SK-N-SH treated with all-trans-retinoic acid at 6 μM for 48 hours (cell line): ENCODE measurements around the gene CCR6.

Experiments
- ARNTL ChIP-seq: fragments of 450-650 bp; formaldehyde crosslinking; IDR thresholded peaks from 2 replicates; pipeline ENCODE4 v1.5.0; 2020; ENCODE audit warnings: low read depth, mild to moderate bottlenecking, moderate library complexity, borderline replicate concordance
- CREB5 ChIP-seq: fragments of 250-450 bp; sonication (Bioruptor Pico); IDR thresholded peaks from 2 replicates; pipeline ENCODE4 v1.5.1; 2020; ENCODE audit warnings: low read depth, mild to moderate bottlenecking, moderate library complexity
- CSDC2 ChIP-seq: fragments of 250-450 bp; sonication (Bioruptor Pico); IDR thresholded peaks from 2 replicates; pipeline ENCODE4 v1.5.0; 2020; ENCODE audit warnings: mild to moderate bottlenecking, moderate library complexity
- ESRRG ChIP-seq: fragments of 250-450 bp; sonication (Bioruptor Pico); IDR thresholded peaks from 2 replicates; pipeline ENCODE4 v1.6.1; 2021; ENCODE audit warnings: mild to moderate bottlenecking
- GLIS3 ChIP-seq: fragments of 250-450 bp; sonication (Bioruptor Pico); IDR thresholded peaks from 2 replicates; pipeline ENCODE4 v1.5.0; 2020; ENCODE audit warnings: mild to moderate bottlenecking, moderate library complexity
- OSR1 ChIP-seq: fragments of 250-450 bp; sonication (Bioruptor Pico); IDR thresholded peaks from 2 replicates; pipeline ENCODE4 v1.8.0; 2022; ENCODE audit warnings: moderate library complexity, mild to moderate bottlenecking, inconsistent platforms
- PATZ1 ChIP-seq: fragments of 250-450 bp; sonication (Bioruptor Pico); IDR thresholded peaks from 2 replicates; pipeline ENCODE4 v1.8.0; 2020; ENCODE audit warnings: mild to moderate bottlenecking, moderate library complexity, borderline replicate concordance
- RARB ChIP-seq: fragments of 250-450 bp; sonication (Bioruptor Pico); IDR thresholded peaks from 2 replicates; pipeline ENCODE4 v1.8.0; 2021; ENCODE audit warnings: mild to moderate bottlenecking, moderate library complexity
- TCF4 ChIP-seq: fragments of 250-450 bp; sonication (Bioruptor Pico); IDR thresholded peaks from 2 replicates; pipeline ENCODE4 v1.8.0; 2021; ENCODE audit warnings: mild to moderate bottlenecking, moderate library complexity, borderline replicate concordance
- TOX ChIP-seq: fragments of 250-450 bp; sonication (Bioruptor Pico); IDR thresholded peaks from 2 replicates; pipeline ENCODE4 v1.8.0; 2021; ENCODE audit warnings: mild to moderate bottlenecking, moderate library complexity, borderline replicate concordance
- TSHZ2 ChIP-seq: fragments of 250-450 bp; sonication (Bioruptor Pico); IDR thresholded peaks from 2 replicates; pipeline ENCODE4 v1.5.0; 2020; ENCODE audit warnings: mild to moderate bottlenecking, moderate library complexity
- ZFP3 ChIP-seq: fragments of 250-450 bp; sonication (Bioruptor Pico); IDR thresholded peaks from 2 replicates; pipeline ENCODE4 v1.5.0; 2020; ENCODE audit warnings: mild to moderate bottlenecking, moderate library complexity
- ZFP30 ChIP-seq: fragments of 450-650 bp; formaldehyde crosslinking; IDR thresholded peaks from 2 replicates; pipeline ENCODE4 v1.5.0; 2022; ENCODE audit warnings: mild to moderate bottlenecking, moderate library complexity
- ZNF8 ChIP-seq: fragments of 450-650 bp; formaldehyde crosslinking; IDR thresholded peaks from 2 replicates; pipeline ENCODE4 v1.5.0; 2020; ENCODE audit warnings: mild to moderate bottlenecking, moderate library complexity

GRCh38 chr6:167098825-167099225, 24.1 kb upstream of the CCR6 start:
- TF ChIP-seq ZNF8 (CRISPR knock-in tag) (no peak), GLIS3 (no peak), TCF4 (CRISPR knock-in tag) (no peak), ESRRG (CRISPR knock-in tag) (no peak), ARNTL (CRISPR knock-in tag) (no peak), CREB5 (no peak), PATZ1 (no peak), OSR1 (no peak), CSDC2 (CRISPR knock-in tag) (no peak), RARB (CRISPR knock-in tag) (no peak), ZFP30 (CRISPR knock-in tag) (no peak), TOX (no peak), TSHZ2 (CRISPR knock-in tag) (no peak), ZFP3 (no peak)
